BE2C (cell line): ENCODE data around the gene TPD52L1.
"Not testable (repeated sequence)": the region's sequence is repeated elsewhere in the genome, so short reads cannot be mapped to it uniquely, and the experiment has no call there.

Experiments used
- DNase-seq: peaks from one replicate; pipeline ENCODE4 v3.0.0-alpha.2; 2020
- H3K27me3 ChIP-seq: fragments of 250-450 bp; sonication (Bioruptor Pico); 2 replicates; pipeline ENCODE4 v1.5.1; 2020; ENCODE audit warnings: mild to moderate bottlenecking
- H3K36me3 ChIP-seq: fragments of 250-450 bp; sonication (Bioruptor Pico); 2 replicates; pipeline ENCODE4 v1.5.1; 2020; ENCODE audit warnings: mild to moderate bottlenecking
- H3K4me1 ChIP-seq: fragments of 250-450 bp; sonication (Bioruptor Pico); 2 replicates; pipeline ENCODE4 v1.5.1; 2020
- H3K4me3 ChIP-seq: 2 replicates; pipeline ENCODE4 v1.5.1; 2011; ENCODE audit warnings: low read depth, low read length
- H3K9me3 ChIP-seq: fragments of 250-450 bp; sonication (Bioruptor Pico); 2 replicates; pipeline ENCODE4 v1.5.1; 2020
- TF ChIP-seq, protein P1 (sequence below): IDR thresholded peaks from 2 replicates; pipeline ENCODE4 v1.5.1; 2012; ENCODE audit warnings: mild to moderate bottlenecking, low read depth, low read length

Gene TPD52L1

DNA sequence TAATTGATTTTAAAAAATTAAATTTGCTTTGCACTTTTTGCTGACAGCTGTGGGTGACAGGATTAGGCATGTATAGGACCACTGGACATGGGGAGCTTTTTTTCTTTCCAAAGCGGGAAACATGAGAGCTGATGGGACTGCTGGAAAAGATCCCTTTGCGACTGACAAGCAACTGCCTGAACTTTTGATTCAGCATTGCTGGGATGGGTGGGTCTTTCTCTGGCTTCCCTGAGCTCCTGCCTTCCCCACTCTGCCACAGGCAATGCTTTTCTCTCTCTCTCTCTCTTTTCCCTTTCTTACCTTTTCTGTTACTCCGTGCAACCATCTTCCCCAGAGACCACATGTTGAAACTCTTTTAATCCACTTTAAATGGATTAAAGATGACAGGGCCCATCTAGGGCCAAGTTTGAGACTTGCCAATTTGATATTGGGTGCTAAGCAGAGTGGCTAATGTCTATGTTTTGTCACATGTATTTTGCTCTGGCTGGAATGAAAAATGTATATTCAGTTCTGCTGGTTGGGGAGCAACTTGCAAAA is 33.5 kb upstream of the TPD52L1 start:
- H3K9me3 ChIP-seq = no peaks in the 10 kb centered on the region
- no peak overlapping the region for H3K4me3 ChIP-seq
- no peaks in the 10 kb centered on the region for H3K36me3 ChIP-seq
- no peaks in the 10 kb centered on the region; the same call in 1 of the 2 replicates for H3K4me1 ChIP-seq
- TF ChIP-seq, protein P1, sequence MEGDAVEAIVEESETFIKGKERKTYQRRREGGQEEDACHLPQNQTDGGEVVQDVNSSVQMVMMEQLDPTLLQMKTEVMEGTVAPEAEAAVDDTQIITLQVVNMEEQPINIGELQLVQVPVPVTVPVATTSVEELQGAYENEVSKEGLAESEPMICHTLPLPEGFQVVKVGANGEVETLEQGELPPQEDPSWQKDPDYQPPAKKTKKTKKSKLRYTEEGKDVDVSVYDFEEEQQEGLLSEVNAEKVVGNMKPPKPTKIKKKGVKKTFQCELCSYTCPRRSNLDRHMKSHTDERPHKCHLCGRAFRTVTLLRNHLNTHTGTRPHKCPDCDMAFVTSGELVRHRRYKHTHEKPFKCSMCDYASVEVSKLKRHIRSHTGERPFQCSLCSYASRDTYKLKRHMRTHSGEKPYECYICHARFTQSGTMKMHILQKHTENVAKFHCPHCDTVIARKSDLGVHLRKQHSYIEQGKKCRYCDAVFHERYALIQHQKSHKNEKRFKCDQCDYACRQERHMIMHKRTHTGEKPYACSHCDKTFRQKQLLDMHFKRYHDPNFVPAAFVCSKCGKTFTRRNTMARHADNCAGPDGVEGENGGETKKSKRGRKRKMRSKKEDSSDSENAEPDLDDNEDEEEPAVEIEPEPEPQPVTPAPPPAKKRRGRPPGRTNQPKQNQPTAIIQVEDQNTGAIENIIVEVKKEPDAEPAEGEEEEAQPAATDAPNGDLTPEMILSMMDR = no peak
- no peaks in the 10 kb centered on the region for H3K27me3 ChIP-seq
- DNase-seq = no peak

DNA sequence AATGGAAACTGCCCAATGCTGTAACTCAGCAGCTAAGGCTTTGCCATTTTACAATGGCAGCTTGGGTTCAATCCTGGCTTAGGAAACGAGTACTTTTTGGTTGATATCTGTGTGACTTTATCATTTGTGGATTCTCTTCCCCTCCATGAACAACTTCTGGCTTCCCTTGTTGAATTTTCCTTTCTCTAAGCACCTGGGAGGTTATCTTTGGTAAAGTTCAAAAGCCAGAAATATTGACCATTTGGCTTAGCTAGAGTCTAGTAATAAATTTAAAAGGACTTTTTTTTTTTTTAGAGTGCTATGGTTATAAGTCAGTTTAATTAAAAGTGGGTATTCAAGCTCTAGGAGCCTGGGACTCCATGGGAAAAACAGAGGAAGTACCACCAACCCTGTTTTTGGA is 31.7 kb upstream of the TPD52L1 start:
- DNase-seq = no peak
- TF ChIP-seq, protein P1 = no peak
- Histone ChIP-seq H3K27me3 (no peaks in the 10 kb centered on the region), H3K9me3 (no peaks in the 10 kb centered on the region), H3K4me3 (no peak overlapping the region), H3K36me3 (no peaks in the 10 kb centered on the region), H3K4me1 (no peaks in the 10 kb centered on the region; the same call in 1 of the 2 replicates)

DNA sequence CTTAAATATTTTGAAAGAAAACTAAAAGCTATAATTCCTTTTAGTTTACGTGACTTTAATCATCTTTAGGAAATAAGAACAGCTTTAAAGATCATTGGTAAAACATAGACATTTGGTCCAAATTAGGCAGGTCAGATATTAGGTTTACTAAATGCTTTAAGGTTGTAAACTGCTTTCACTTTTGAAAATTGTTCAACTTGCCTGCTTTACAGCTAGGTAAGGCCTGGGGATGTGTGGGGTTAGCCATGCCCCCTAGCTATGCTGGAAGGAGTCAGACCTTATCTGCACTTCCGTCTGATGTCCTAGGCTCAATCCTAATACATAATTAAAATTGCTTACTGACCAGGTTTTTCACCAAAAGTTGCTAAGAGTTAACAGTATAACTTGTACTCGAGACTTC is 30.5 kb upstream of the TPD52L1 start:
- no peak for DNase-seq
- TF ChIP-seq, protein P1 = no peak
- H3K27me3 ChIP-seq = no peaks in the 10 kb centered on the region
- no peak overlapping the region for H3K4me3 ChIP-seq
- H3K36me3 ChIP-seq = no peaks in the 10 kb centered on the region
- no peaks in the 10 kb centered on the region; the same call in 1 of the 2 replicates for H3K4me1 ChIP-seq
- no peaks in the 10 kb centered on the region for H3K9me3 ChIP-seq

DNA sequence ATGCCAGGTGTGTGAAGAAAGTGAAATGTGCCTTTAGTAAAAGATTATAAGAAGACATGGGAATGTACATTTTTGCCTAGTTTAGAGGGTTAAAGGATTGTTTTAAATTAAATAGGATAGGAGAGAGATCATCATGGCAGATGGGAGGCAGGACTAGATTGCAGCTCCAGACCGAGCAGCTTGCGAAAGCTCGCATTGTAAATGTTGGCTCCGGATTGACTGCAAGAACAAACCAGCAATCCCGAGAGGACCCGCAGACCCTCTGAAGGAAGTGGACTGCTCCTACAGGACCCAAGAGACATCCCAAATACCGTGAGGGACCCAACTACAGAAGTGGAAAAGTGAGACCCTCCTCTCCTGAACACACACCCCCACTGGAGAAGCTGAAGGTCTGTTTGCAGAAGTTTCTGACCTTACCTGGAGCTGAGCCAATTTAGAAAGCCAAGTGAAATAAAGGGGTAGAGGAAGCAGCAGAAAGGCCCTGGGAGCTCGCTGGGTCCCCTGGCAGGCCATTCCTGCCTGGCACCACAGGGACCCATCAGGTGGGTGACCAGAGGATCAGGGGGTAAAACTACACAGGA is 30.0 kb upstream of the TPD52L1 start:
- H3K9me3 ChIP-seq = no peaks in the 10 kb centered on the region
- H3K4me3 ChIP-seq = no peak overlapping the region
- H3K36me3 ChIP-seq = no peaks in the 10 kb centered on the region
- TF ChIP-seq, protein P1 = no peak
- no peak for DNase-seq
- no peaks in the 10 kb centered on the region; the same call in 1 of the 2 replicates for H3K4me1 ChIP-seq
- H3K27me3 ChIP-seq = 0 out of 2 replicates have a peak, but pooled peaks cover 3% of the 10 kb centered on the region

DNA sequence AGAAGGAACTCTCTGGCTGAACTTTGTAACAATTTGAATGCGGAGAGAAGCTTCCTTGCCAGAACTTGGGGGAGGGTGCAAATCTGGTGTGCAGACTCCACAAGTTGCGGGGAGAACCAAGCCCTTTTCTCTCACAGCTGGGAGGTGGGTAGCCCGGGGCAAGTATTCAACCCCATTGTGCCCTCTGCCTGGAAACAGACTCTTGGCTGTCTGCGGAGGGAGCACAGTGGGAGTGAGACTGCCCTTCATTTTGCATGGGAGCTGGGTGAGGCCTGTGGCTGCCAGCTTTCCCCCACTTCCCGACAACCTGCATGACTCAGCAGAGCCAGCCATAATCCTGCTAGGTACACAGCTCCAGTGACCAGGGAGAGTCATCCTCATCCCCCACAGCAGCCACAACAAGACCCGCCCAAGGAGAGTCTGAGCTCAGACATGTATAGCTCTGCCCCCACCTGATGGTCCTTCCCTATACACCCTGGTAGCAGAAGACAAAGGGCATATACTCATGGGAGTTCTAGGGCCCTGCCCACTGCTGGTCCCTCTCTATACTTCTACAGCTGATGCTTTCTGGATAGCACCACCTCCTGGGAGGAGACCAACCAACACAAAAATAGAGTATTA is 29.4 kb upstream of the TPD52L1 start:
- H3K9me3 ChIP-seq = no peaks in the 10 kb centered on the region
- H3K36me3 ChIP-seq = no peaks in the 10 kb centered on the region
- TF ChIP-seq, protein P1 = no peak
- no peak overlapping the region for H3K4me3 ChIP-seq
- H3K27me3 ChIP-seq = 0 out of 2 replicates have a peak, but pooled peaks cover 3% of the 10 kb centered on the region
- no peaks in the 10 kb centered on the region; the same call in 1 of the 2 replicates for H3K4me1 ChIP-seq
- no peak for DNase-seq

DNA sequence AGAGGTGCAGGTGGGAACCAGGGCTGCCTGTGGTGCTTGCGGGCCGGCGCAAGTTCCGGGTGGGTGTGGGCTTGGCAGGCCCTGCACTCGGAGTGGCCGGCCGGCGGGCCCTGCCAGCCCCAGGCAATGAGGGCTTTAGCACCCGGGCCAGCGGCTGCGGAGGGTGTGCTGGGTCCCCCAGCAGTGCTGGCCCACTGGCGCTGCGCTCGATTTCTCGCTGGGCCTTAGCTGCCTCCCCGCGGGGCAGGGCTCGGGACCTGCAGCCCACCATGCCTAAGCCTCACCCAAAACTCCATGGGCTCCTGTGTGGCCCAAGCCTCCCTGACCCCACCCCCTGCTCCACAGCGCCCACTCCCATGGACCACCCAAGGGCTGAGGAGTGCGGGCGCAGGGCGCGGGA is 27.7 kb upstream of the TPD52L1 start:
- H3K4me1 ChIP-seq, H3K36me3 ChIP-seq, H3K9me3 ChIP-seq, H3K4me3 ChIP-seq, DNase-seq, H3K27me3 ChIP-seq: not testable (repeated sequence)
